Neural cell (in vitro differentiated cells): ENCODE measurements around the gene PNLIPRP3. TPM values are rescaled to one million over a fixed set of nuclear protein-coding genes. Genes with fewer than 3 reads are reported as not detected.

Experiments
- H2AFZ ChIP-seq: fragments of 200-600, 300-800 bp; sonication (generic), shearing (Covaris generic); 2 replicates; pipeline ENCODE4 v1.6.0; 2014; ENCODE audit warnings: low read depth, mild to moderate bottlenecking, antibody characterized with exemption, low read length, moderate library complexity
- H3F3A ChIP-seq: fragments of 200-600 bp; shearing (Covaris generic); 2 replicates; pipeline ENCODE4 v1.6.1; 2016; ENCODE audit warnings: mild to moderate bottlenecking, moderate library complexity, mixed read lengths, antibody characterized with exemption, low read length; ENCODE audit not compliant: insufficient read depth, poor library complexity, severe bottlenecking
- H3K27ac ChIP-seq: fragments of 200-600, 300-800 bp; sonication (generic), shearing (Covaris generic); 2 replicates; pipeline ENCODE4 v1.5.1; 2014; ENCODE audit warnings: mild to moderate bottlenecking, low read length, moderate library complexity
- H3K27me3 ChIP-seq: fragments of 300-800, 200-600 bp; sonication (generic), shearing (Covaris generic); 2 replicates; pipeline ENCODE4 v1.6.0; 2014; ENCODE audit warnings: mild to moderate bottlenecking, low read depth, low read length, moderate library complexity; ENCODE audit not compliant: insufficient read depth
- H3K36me3 ChIP-seq: fragments of 300-800, 200-600 bp; sonication (generic), shearing (Covaris generic); 2 replicates; pipeline ENCODE4 v1.5.1; 2014; ENCODE audit warnings: mild to moderate bottlenecking, antibody characterized with exemption, low read length, moderate library complexity; ENCODE audit not compliant: insufficient read depth
- H3K4me2 ChIP-seq: fragments of 300-800, 200-600 bp; sonication (generic), shearing (Covaris generic); 2 replicates; pipeline ENCODE4 v1.6.0; 2014; ENCODE audit warnings: mild to moderate bottlenecking, low read length
- H3K4me3 ChIP-seq: fragments of 300-800, 200-600 bp; sonication (generic), shearing (Covaris generic); 2 replicates; pipeline ENCODE4 v1.5.1; 2014; ENCODE audit warnings: mild to moderate bottlenecking, low read length, moderate library complexity
- H3K79me2 ChIP-seq: fragments of 200-600 bp; shearing (Covaris generic); replicated peaks from 2 replicates; pipeline ENCODE4 v1.6.0; 2014; ENCODE audit warnings: mild to moderate bottlenecking, low read length, moderate library complexity; ENCODE audit not compliant: insufficient read depth
- H3K9ac ChIP-seq: fragments of 300-800, 200-600 bp; sonication (generic), shearing (Covaris generic); 2 replicates; pipeline ENCODE4 v1.6.1; 2016; ENCODE audit warnings: mild to moderate bottlenecking, low read length, mixed read lengths
- H3K9me2 ChIP-seq: fragments of 200-600 bp; shearing (Covaris generic); 2 replicates; pipeline ENCODE4 v1.6.1; 2016; ENCODE audit warnings: mild to moderate bottlenecking, low read length, mixed read lengths; ENCODE audit not compliant: insufficient read depth
- H3K9me3 ChIP-seq: fragments of 200-600, 300-800 bp; sonication (generic), shearing (Covaris generic); 2 replicates; pipeline ENCODE4 v1.6.1; 2016; ENCODE audit warnings: mild to moderate bottlenecking, mixed run types, low read length, moderate library complexity, mixed read lengths
- H4K20me1 ChIP-seq: fragments of 200-600 bp; shearing (Covaris generic); 2 replicates; pipeline ENCODE4 v1.6.1; 2016; ENCODE audit warnings: mild to moderate bottlenecking, mixed run types; ENCODE audit not compliant: insufficient read depth
- CTCF ChIP-seq: fragments of 450-650 bp; IDR thresholded peaks from 2 replicates; pipeline ENCODE4 v1.5.1; 2014; ENCODE audit warnings: antibody characterized with exemption, mild to moderate bottlenecking, moderate library complexity; ENCODE audit not compliant: poor library complexity, severe bottlenecking
- EP300 ChIP-seq: fragments of 450-650 bp; conservative IDR thresholded peaks from 2 replicates; pipeline ENCODE4 v1.6.1; 2014; ENCODE audit warnings: antibody characterized with exemption, mild to moderate bottlenecking, moderate library complexity; ENCODE audit not compliant: poor library complexity, severe bottlenecking
- MXI1 ChIP-seq: fragments of 450-650 bp; conservative IDR thresholded peaks from 2 replicates; pipeline ENCODE4 v1.6.1; 2014; ENCODE audit warnings: antibody characterized with exemption, mild to moderate bottlenecking; ENCODE audit not compliant: poor library complexity, severe bottlenecking
- POLR2AphosphoS5 ChIP-seq: IDR thresholded peaks from 2 replicates; pipeline ENCODE4 v1.6.1; 2012
- SMC3 ChIP-seq: fragments of 450-650 bp; conservative IDR thresholded peaks from 2 replicates; pipeline ENCODE4 v1.6.1; 2014; ENCODE audit warnings: antibody characterized with exemption, mild to moderate bottlenecking, moderate library complexity; ENCODE audit not compliant: poor library complexity
- TAF1 ChIP-seq: IDR thresholded peaks from 2 replicates; pipeline ENCODE4 v1.6.1; 2012; ENCODE audit warnings: low read depth
- polyA plus RNA-seq: library from polyadenylated mRNA; depleted of rRNA; stranded (reverse); fragments of >200 nt; gene quantifications from 2 replicates; pipeline ENCODE4 v1.2.3, GENCODE V29; 2014
- TF ChIP-seq, protein P1 (sequence below): IDR thresholded peaks from 2 replicates; pipeline ENCODE4 v1.6.1; 2012; ENCODE audit warnings: borderline replicate concordance

Gene PNLIPRP3
- polyA plus RNA-seq, 1 donor from 2014 or later, result not detected

- no peaks in the 10 kb centered on the region for H3F3A ChIP-seq
- TF ChIP-seq SMC3, result no peak
- no peak for TF ChIP-seq EP300
- TF ChIP-seq CTCF, result no peak
- no peak for TF ChIP-seq MXI1
- TF ChIP-seq TAF1, result no peak
- no peak for TF ChIP-seq POLR2AphosphoS5
- no peaks in the 10 kb centered on the region for H3K27me3 ChIP-seq
- H3K27ac ChIP-seq, result no peak overlapping the region
- H3K4me2 ChIP-seq, result no peak overlapping the region
- no peaks in the 10 kb centered on the region for H3K9me2 ChIP-seq
- H3K4me3 ChIP-seq, result no peak overlapping the region
- no peaks in the 10 kb centered on the region for H3K79me2 ChIP-seq
- no peaks in the 10 kb centered on the region for H3K36me3 ChIP-seq
- H2AFZ ChIP-seq, result no peak overlapping the region
- H4K20me1 ChIP-seq, result no peaks in the 10 kb centered on the region
- H3K9me3 ChIP-seq, result no peaks in the 10 kb centered on the region
- no peak overlapping the region for H3K9ac ChIP-seq
These were observed 1.8 kb downstream of the PNLIPRP3 start for GRCh38 chr10:116429288-116429977.

GRCh38 chr10:116430288-116430687 lies 2.6 kb downstream of the PNLIPRP3 start:
- Histone ChIP-seq H3K4me3 (no peak overlapping the region), H4K20me1 (no peaks in the 10 kb centered on the region), H3K79me2 (no peaks in the 10 kb centered on the region)

More at GRCh38 chr10:116430288-116430687, 2.6 kb downstream of the PNLIPRP3 start:
- Histone ChIP-seq H3K4me2 (no peak overlapping the region), H3K9me2 (no peaks in the 10 kb centered on the region), H3K36me3 (no peaks in the 10 kb centered on the region), H3K9me3 (no peaks in the 10 kb centered on the region), H3K27ac (no peak overlapping the region), H3K9ac (no peak overlapping the region), H3K27me3 (no peaks in the 10 kb centered on the region), H2AFZ (no peak overlapping the region), H3F3A (no peaks in the 10 kb centered on the region)
- TF ChIP-seq, protein P1, sequence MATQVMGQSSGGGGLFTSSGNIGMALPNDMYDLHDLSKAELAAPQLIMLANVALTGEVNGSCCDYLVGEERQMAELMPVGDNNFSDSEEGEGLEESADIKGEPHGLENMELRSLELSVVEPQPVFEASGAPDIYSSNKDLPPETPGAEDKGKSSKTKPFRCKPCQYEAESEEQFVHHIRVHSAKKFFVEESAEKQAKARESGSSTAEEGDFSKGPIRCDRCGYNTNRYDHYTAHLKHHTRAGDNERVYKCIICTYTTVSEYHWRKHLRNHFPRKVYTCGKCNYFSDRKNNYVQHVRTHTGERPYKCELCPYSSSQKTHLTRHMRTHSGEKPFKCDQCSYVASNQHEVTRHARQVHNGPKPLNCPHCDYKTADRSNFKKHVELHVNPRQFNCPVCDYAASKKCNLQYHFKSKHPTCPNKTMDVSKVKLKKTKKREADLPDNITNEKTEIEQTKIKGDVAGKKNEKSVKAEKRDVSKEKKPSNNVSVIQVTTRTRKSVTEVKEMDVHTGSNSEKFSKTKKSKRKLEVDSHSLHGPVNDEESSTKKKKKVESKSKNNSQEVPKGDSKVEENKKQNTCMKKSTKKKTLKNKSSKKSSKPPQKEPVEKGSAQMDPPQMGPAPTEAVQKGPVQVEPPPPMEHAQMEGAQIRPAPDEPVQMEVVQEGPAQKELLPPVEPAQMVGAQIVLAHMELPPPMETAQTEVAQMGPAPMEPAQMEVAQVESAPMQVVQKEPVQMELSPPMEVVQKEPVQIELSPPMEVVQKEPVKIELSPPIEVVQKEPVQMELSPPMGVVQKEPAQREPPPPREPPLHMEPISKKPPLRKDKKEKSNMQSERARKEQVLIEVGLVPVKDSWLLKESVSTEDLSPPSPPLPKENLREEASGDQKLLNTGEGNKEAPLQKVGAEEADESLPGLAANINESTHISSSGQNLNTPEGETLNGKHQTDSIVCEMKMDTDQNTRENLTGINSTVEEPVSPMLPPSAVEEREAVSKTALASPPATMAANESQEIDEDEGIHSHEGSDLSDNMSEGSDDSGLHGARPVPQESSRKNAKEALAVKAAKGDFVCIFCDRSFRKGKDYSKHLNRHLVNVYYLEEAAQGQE, result no peak
- TF ChIP-seq EP300, result no peak
